HG02610 (cell line): ENCODE results near the gene C19orf73.

Experiments
- ATAC-seq: cut with Tn5 transposase; IDR thresholded peaks from one replicate; pipeline ENCODE4 v1.9.1; 2021; ENCODE audit warnings: mild to moderate bottlenecking, moderate library complexity; ENCODE audit not compliant: unreplicated experiment

The C19orf73 gene

GRCh38 chr19:49118565-49119410 lies at the start of gene C19orf73:
C19orf73 (minus strand) TSS chr19:49119143; CDS start chr19:49119022, 121 bp downstream.
- peak; percentile 81 for ATAC-seq

GRCh38 chr19:49168421-49168820 lies 49.5 kb upstream of the C19orf73 start:
- no peak for ATAC-seq

GRCh38 chr19:49167857-49168409 lies 49.0 kb upstream of the C19orf73 start:
- ATAC-seq: no peak

GRCh38 chr19:49165865-49166301 lies 46.9 kb upstream of the C19orf73 start:
- no peak for ATAC-seq

GRCh38 chr19:49165111-49165750 lies 46.3 kb upstream of the C19orf73 start:
- no peak for ATAC-seq

GRCh38 chr19:49161987-49162386 lies 43.0 kb upstream of the C19orf73 start:
- no peak for ATAC-seq

GRCh38 chr19:49160450-49161189 lies 41.7 kb upstream of the C19orf73 start:
- no peak for ATAC-seq

- no peak for ATAC-seq
Observed at GRCh38 chr19:49157445-49158224, 38.7 kb upstream of the C19orf73 start, which contains the start of gene TRPM4. TRPM4 (plus strand) TSS chr19:49157792; CDS start chr19:49157867, 75 bp downstream.

GRCh38 chr19:49155820-49156346 lies 36.9 kb upstream of the C19orf73 start:
- no peak for ATAC-seq

GRCh38 chr19:49155005-49155819 lies 36.3 kb upstream of the C19orf73 start, which contains the start of gene HRC:
HRC (minus strand) TSS chr19:49155396; CDS start chr19:49155237, 159 bp downstream.
- ATAC-seq: no peak

- no peak for ATAC-seq
Observed at GRCh38 chr19:49154279-49154678, 35.3 kb upstream of the C19orf73 start.

- ATAC-seq: no peak
Observed at GRCh38 chr19:49153167-49153809, 34.3 kb upstream of the C19orf73 start.

GRCh38 chr19:49152119-49152550 lies 33.2 kb upstream of the C19orf73 start:
- ATAC-seq: no peak

- no peak for ATAC-seq
Observed at GRCh38 chr19:49151267-49152118, 32.5 kb upstream of the C19orf73 start.

- ATAC-seq: no peak
Observed at GRCh38 chr19:49150944-49151243, 32.0 kb upstream of the C19orf73 start.

GRCh38 chr19:49150106-49150943 lies 31.4 kb upstream of the C19orf73 start:
- ATAC-seq: no peak

GRCh38 chr19:49149652-49150105 lies 30.7 kb upstream of the C19orf73 start:
- ATAC-seq: no peak
